Measurements from ENCODE around the gene SERPINA1. TPM values are rescaled to one million over a fixed set of nuclear protein-coding genes. Genes with fewer than 3 reads are reported as not detected.

Gene SERPINA1
- total and polyA plus RNA-seq, 2 of the 13 experiments (the other 11 are each of a cell fraction or from before 2014, with no cell fraction given), result 3,266 to 11,015 TPM

DNA sequence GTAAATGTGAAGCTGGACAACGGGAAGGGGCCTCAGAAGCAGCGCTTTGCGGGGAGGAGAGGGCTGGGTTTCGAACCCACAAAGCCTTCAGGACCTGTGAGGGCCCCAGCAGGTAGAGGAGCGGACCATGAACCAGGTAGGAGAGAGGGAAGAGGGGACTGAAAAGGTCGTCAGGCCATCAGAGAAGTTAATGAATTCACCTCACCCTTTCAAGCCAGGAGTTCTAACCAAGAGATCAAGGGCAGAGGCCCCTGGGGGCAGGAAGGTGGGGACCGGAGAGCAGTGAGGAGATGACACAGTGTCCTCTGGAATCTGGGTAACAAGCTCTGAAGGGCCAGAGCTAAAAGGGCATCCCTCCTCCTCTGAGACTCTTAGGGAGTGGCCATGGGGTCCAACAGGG, 19.4 kb downstream of the SERPINA1 start (continued):
- TF ChIP-seq, protein P1, sequence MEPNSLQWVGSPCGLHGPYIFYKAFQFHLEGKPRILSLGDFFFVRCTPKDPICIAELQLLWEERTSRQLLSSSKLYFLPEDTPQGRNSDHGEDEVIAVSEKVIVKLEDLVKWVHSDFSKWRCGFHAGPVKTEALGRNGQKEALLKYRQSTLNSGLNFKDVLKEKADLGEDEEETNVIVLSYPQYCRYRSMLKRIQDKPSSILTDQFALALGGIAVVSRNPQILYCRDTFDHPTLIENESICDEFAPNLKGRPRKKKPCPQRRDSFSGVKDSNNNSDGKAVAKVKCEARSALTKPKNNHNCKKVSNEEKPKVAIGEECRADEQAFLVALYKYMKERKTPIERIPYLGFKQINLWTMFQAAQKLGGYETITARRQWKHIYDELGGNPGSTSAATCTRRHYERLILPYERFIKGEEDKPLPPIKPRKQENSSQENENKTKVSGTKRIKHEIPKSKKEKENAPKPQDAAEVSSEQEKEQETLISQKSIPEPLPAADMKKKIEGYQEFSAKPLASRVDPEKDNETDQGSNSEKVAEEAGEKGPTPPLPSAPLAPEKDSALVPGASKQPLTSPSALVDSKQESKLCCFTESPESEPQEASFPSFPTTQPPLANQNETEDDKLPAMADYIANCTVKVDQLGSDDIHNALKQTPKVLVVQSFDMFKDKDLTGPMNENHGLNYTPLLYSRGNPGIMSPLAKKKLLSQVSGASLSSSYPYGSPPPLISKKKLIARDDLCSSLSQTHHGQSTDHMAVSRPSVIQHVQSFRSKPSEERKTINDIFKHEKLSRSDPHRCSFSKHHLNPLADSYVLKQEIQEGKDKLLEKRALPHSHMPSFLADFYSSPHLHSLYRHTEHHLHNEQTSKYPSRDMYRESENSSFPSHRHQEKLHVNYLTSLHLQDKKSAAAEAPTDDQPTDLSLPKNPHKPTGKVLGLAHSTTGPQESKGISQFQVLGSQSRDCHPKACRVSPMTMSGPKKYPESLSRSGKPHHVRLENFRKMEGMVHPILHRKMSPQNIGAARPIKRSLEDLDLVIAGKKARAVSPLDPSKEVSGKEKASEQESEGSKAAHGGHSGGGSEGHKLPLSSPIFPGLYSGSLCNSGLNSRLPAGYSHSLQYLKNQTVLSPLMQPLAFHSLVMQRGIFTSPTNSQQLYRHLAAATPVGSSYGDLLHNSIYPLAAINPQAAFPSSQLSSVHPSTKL (CRISPR knock-in tag; IDR thresholded peaks at IDR 0.05), result peak; percentile 80
- 0 out of 2 replicates have a peak, but pooled peaks have one; percentile 16 for TF ChIP-seq MAZ (IDR thresholded peaks at IDR 0.05; ENCODE audit: borderline replicate concordance, low read depth, low read length)
- TF ChIP-seq MAZ (CRISPR knock-in tag; IDR thresholded peaks at IDR 0.05; ENCODE audit: low read depth), result no peak
- peak; percentile 75 for TF ChIP-seq JUN (CRISPR knock-in tag; IDR thresholded peaks at IDR 0.05)
- peak; percentile 88; the same call in 1 of the 2 replicates for TF ChIP-seq ZNF746 (CRISPR knock-in tag; IDR thresholded peaks at IDR 0.05)
- peak; percentile 66; the same call in 1 of the 2 replicates for TF ChIP-seq RCOR2 (CRISPR knock-in tag; IDR thresholded peaks at IDR 0.05)
- TF ChIP-seq ATF1 (CRISPR knock-in tag; IDR thresholded peaks at IDR 0.05), result no peak
- TF ChIP-seq MED1 (CRISPR knock-in tag; IDR thresholded peaks at IDR 0.05), result peak; percentile 85
- TF ChIP-seq, protein P2, sequence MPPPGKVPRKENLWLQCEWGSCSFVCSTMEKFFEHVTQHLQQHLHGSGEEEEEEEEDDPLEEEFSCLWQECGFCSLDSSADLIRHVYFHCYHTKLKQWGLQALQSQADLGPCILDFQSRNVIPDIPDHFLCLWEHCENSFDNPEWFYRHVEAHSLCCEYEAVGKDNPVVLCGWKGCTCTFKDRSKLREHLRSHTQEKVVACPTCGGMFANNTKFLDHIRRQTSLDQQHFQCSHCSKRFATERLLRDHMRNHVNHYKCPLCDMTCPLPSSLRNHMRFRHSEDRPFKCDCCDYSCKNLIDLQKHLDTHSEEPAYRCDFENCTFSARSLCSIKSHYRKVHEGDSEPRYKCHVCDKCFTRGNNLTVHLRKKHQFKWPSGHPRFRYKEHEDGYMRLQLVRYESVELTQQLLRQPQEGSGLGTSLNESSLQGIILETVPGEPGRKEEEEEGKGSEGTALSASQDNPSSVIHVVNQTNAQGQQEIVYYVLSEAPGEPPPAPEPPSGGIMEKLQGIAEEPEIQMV (CRISPR knock-in tag; IDR thresholded peaks at IDR 0.05; ENCODE audit: low read depth), result peak; percentile 78; the same call in 1 of the 2 replicates
- TF ChIP-seq, protein P3, sequence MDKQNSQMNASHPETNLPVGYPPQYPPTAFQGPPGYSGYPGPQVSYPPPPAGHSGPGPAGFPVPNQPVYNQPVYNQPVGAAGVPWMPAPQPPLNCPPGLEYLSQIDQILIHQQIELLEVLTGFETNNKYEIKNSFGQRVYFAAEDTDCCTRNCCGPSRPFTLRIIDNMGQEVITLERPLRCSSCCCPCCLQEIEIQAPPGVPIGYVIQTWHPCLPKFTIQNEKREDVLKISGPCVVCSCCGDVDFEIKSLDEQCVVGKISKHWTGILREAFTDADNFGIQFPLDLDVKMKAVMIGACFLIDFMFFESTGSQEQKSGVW (CRISPR knock-in tag; IDR thresholded peaks at IDR 0.05; ENCODE audit: borderline replicate concordance), result no peak
- TF ChIP-seq, protein P4, sequence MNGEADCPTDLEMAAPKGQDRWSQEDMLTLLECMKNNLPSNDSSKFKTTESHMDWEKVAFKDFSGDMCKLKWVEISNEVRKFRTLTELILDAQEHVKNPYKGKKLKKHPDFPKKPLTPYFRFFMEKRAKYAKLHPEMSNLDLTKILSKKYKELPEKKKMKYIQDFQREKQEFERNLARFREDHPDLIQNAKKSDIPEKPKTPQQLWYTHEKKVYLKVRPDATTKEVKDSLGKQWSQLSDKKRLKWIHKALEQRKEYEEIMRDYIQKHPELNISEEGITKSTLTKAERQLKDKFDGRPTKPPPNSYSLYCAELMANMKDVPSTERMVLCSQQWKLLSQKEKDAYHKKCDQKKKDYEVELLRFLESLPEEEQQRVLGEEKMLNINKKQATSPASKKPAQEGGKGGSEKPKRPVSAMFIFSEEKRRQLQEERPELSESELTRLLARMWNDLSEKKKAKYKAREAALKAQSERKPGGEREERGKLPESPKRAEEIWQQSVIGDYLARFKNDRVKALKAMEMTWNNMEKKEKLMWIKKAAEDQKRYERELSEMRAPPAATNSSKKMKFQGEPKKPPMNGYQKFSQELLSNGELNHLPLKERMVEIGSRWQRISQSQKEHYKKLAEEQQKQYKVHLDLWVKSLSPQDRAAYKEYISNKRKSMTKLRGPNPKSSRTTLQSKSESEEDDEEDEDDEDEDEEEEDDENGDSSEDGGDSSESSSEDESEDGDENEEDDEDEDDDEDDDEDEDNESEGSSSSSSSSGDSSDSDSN (CRISPR knock-in tag; IDR thresholded peaks at IDR 0.05), result no peak
- TF ChIP-seq, protein P5, sequence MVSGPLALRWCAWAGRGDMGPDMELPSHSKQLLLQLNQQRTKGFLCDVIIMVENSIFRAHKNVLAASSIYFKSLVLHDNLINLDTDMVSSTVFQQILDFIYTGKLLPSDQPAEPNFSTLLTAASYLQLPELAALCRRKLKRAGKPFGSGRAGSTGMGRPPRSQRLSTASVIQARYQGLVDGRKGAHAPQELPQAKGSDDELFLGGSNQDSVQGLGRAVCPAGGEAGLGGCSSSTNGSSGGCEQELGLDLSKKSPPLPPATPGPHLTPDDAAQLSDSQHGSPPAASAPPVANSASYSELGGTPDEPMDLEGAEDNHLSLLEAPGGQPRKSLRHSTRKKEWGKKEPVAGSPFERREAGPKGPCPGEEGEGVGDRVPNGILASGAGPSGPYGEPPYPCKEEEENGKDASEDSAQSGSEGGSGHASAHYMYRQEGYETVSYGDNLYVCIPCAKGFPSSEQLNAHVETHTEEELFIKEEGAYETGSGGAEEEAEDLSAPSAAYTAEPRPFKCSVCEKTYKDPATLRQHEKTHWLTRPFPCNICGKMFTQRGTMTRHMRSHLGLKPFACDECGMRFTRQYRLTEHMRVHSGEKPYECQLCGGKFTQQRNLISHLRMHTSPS (CRISPR knock-in tag; IDR thresholded peaks at IDR 0.05; ENCODE audit: low read depth), result 0 out of 2 replicates have a peak, but pooled peaks have one; percentile 27
- TF ChIP-seq, protein P6, sequence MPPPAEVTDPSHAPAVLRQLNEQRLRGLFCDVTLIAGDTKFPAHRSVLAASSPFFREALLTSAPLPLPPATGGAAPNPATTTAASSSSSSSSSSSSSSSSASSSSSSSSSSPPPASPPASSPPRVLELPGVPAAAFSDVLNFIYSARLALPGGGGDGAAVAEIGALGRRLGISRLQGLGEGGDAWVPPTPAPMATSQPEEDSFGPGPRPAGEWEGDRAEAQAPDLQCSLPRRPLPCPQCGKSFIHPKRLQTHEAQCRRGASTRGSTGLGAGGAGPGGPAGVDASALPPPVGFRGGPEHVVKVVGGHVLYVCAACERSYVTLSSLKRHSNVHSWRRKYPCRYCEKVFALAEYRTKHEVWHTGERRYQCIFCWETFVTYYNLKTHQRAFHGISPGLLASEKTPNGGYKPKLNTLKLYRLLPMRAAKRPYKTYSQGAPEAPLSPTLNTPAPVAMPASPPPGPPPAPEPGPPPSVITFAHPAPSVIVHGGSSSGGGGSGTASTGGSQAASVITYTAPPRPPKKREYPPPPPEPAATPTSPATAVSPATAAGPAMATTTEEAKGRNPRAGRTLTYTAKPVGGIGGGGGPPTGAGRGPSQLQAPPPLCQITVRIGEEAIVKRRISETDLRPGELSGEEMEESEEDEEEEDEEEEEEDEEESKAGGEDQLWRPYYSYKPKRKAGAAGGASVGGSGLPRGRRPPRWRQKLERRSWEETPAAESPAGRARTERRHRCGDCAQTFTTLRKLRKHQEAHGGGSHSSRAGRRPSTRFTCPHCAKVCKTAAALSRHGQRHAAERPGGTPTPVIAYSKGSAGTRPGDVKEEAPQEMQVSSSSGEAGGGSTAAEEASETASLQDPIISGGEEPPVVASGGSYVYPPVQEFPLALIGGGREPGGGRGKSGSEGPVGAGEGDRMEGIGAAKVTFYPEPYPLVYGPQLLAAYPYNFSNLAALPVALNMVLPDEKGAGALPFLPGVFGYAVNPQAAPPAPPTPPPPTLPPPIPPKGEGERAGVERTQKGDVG (CRISPR knock-in tag; IDR thresholded peaks at IDR 0.05; ENCODE audit: borderline replicate concordance), result no peak
- TF ChIP-seq ZNF333 (CRISPR knock-in tag; IDR thresholded peaks at IDR 0.05; ENCODE audit: borderline replicate concordance), result no peak
- peak; percentile 56; the same call in 1 of the 2 replicates for TF ChIP-seq PITX1 (CRISPR knock-in tag; IDR thresholded peaks at IDR 0.05)
